Adrenal gland (tissue), 5 donors: ENCODE results near the gene PDLIM7.

Experiments used
- CTCF ChIP-seq, 6 experiments: fragments of 450-650 bp in 4 of 6; fragments of 200-600 bp in 2 of 6; sonication (generic) in 1 of 6; IDR thresholded peaks; 1 replicate in 5 of 6; 2 replicates in 1 of 6; pipeline versions ENCODE4 v1.5.1 to v1.8.0; 2016 to 2021; ENCODE audit warnings: antibody characterized with exemption in 6 of 6, mild to moderate bottlenecking in 2 of 6, moderate library complexity in 1 of 6
- POLR2A ChIP-seq, 2 donors: fragments of 450-650 bp; IDR thresholded peaks; one replicate each; pipeline ENCODE4 v1.6.1; 2017; ENCODE audit warnings: antibody characterized with exemption in 2 of 2, mild to moderate bottlenecking in 2 of 2, moderate library complexity in 1 of 2
- donor health status: DM: no; HTN: no; CAD: no.

GRCh38 chr5:177438468-177438867 lies 58.9 kb downstream of the PDLIM7 start:
- TF ChIP-seq CTCF (IDR thresholded peaks at IDR 0.05): no peak
- no peak for TF ChIP-seq POLR2A (IDR thresholded peaks at IDR 0.05)
